NT2/D1 (cell line): Measurements from ENCODE around the gene CHST15.

Source experiments
- SUZ12 ChIP-seq: IDR thresholded peaks from 2 replicates; pipeline ENCODE4 v1.6.1; 2011; ENCODE audit not compliant: insufficient read length, insufficient read depth; ENCODE audit errors: extremely low read depth
- YY1 ChIP-seq: IDR thresholded peaks from 2 replicates; pipeline ENCODE4 v1.6.1; 2011; ENCODE audit not compliant: insufficient read length, insufficient read depth
- ZNF274 ChIP-seq: IDR thresholded peaks from 2 replicates; pipeline ENCODE4 v1.6.1; 2011; ENCODE audit warnings: mild to moderate bottlenecking, low read depth, low read length

DNA sequence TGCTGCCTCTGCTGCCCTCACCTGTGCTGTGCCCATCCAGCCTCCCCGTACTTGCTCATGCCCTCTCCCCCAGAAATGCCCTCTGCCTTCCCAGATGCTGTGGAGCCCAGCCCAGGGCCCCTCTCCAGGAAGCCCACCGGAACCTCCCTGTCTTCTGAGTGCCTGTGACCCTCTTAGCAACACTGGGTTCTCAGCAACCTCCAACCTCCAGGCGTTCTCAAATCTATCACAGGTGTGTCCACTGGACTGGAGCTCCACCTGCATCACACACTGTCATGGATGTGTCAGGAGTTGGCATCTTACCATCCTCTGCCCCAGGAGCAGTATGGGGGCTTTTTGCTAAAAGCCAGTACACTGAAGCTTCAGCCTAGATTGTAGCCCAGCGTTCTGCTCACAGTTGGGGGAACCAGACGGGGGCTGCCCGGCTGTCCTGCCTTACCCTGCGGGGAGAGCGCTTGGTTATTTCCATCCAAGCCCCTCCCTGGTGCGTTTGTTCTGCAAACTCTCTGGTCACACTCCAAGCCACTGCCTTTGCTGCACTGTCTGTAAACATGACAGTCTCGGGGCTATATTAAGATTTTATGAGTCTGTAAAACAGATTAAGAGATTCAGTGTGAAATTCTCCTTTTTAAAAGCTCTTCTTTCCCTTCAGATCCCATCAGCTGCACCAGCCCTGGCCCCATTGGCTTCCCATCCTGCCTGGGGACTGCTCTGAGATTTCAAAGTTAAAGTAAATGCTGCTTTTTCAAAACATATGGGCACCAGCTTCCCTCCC, 130.5 kb downstream of the CHST15 start:
- TF ChIP-seq YY1, result no peak
- no peak for TF ChIP-seq SUZ12
- no peak for TF ChIP-seq ZNF274
